HEK293T (cell line): ENCODE measurements around the gene ANKRD17.

ENCODE experiments used
- FOXA1 ChIP-seq: fragments of 450-650 bp; IDR thresholded peaks from 2 replicates; pipeline ENCODE4 v1.6.1; 2016; ENCODE audit warnings: mild to moderate bottlenecking
- FOXK2 ChIP-seq: fragments of 450-650 bp; IDR thresholded peaks from 2 replicates; pipeline ENCODE4 v1.6.1; 2016; ENCODE audit warnings: mild to moderate bottlenecking
- SUZ12 ChIP-seq: fragments of 450-650 bp; IDR thresholded peaks from 2 replicates; pipeline ENCODE4 v1.6.1; 2016; ENCODE audit warnings: mild to moderate bottlenecking

DNA sequence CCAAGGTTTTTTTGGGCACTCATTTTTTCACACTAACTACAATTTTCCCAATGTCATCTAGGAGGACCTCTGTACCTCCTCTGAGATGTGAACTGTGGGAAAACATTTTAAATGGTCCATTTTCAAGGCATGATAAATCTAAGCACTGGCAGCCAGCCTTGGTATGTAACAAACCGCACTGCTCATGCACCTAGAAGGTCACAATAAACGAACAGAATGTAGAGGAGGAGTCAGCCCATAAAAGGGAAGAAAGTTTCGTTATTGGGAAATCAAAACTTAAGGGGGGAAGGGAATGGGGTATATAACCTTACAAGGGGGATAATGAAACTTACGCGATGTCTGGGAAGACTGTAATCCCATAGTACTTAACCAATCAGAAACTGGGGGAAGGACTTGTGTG, 205.5 kb downstream of the ANKRD17 start:
- TF ChIP-seq SUZ12 (no peak), FOXK2 (no peak), FOXA1 (no peak)
